ENCODE results near the gene DCAF10. TPM values are rescaled to one million over a fixed set of nuclear protein-coding genes. Genes with fewer than 3 reads are reported as not detected.
"Not testable (repeated sequence)": the region's sequence is repeated elsewhere in the genome, so short reads cannot be mapped to it uniquely, and the experiment has no call there.

Gene DCAF10
- total RNA-seq, 1 experiment from 2014 or later: 13.5 TPM

- Mint-ChIP-seq H3K9me3 (ENCODE audit: unreplicated experiment) (no peaks in the 10 kb centered on the region), H3K27me3 (ENCODE audit: insufficient read depth, unreplicated experiment) (no peaks in the 10 kb centered on the region), H3K27ac (ENCODE audit: unreplicated experiment) (no peak overlapping the region), H3K36me3 (ENCODE audit: insufficient read depth, unreplicated experiment) (peaks cover 32% of the 10 kb centered on the region), H3K4me1 (ENCODE audit: low read depth, unreplicated experiment) (no peaks in the 10 kb centered on the region), H3K4me3 (ENCODE audit: unreplicated experiment) (no peak overlapping the region)
- ChIA-PET CTCF (no interaction called here), POLR2A (no interaction called here)
- TF ChIP-seq CTCF (IDR thresholded peaks at IDR 0.05; ENCODE audit: insufficient read depth in 1 of 2, low read depth in 1 of 2, low read length in 1 of 2, severe bottlenecking in 1 of 2, unreplicated experiment in 1 of 2): no peak
- intact Hi-C loops (cut with micrococcal nuclease; ENCODE audit: unreplicated experiment): no loop called here
- H3K36me3 ChIP-seq (ENCODE audit: control insufficient read depth, insufficient read depth, low read length): peaks cover 1% of the 10 kb centered on the region; the same call in 1 of the 2 replicates
- DNase-seq: no peak
- H3K27me3 ChIP-seq (replicated peaks; ENCODE audit: control insufficient read depth, insufficient read depth, low read length): no peaks in the 10 kb centered on the region
- no peaks in the 10 kb centered on the region for H3K9me3 ChIP-seq
- BruUV-seq (replicated peaks): no TSS peak
- H3K4me1 ChIP-seq: no peaks in the 10 kb centered on the region
- no peak overlapping the region for H3K4me3 ChIP-seq (ENCODE audit: low read depth, low read length)
Observed at GRCh38 chr9:37889536-37889935, 88.9 kb downstream of the DCAF10 start.

- peaks cover 42% of the 10 kb centered on the region for H3K36me3 Mint-ChIP-seq (ENCODE audit: insufficient read depth, unreplicated experiment)
- H3K4me1 Mint-ChIP-seq (ENCODE audit: low read depth, unreplicated experiment); BruUV-seq (replicated peaks); DNase-seq; CTCF ChIA-PET; H3K9me3 ChIP-seq; H3K4me1 ChIP-seq; H3K27me3 ChIP-seq (replicated peaks; ENCODE audit: control insufficient read depth, insufficient read depth, low read length); H3K4me3 ChIP-seq (ENCODE audit: low read depth, low read length); H3K27me3 Mint-ChIP-seq (ENCODE audit: insufficient read depth, unreplicated experiment); H3K9me3 Mint-ChIP-seq (ENCODE audit: unreplicated experiment); POLR2A ChIA-PET; H3K27ac Mint-ChIP-seq (ENCODE audit: unreplicated experiment); intact Hi-C loops (cut with micrococcal nuclease; ENCODE audit: unreplicated experiment); H3K36me3 ChIP-seq (ENCODE audit: control insufficient read depth, insufficient read depth, low read length); H3K4me3 Mint-ChIP-seq (ENCODE audit: unreplicated experiment): not testable (repeated sequence)
Observed at GRCh38 chr9:37891042-37891441, 90.4 kb downstream of the DCAF10 start.

GRCh38 chr9:37892063-37892462, 91.5 kb downstream of the DCAF10 start:
- no peaks in the 10 kb centered on the region for H3K4me1 Mint-ChIP-seq (ENCODE audit: low read depth, unreplicated experiment)
- intact Hi-C loops (cut with micrococcal nuclease; ENCODE audit: unreplicated experiment): no loop called here
- POLR2A ChIA-PET: no interaction called here
- H3K27ac Mint-ChIP-seq (ENCODE audit: unreplicated experiment): no peak overlapping the region
- H3K4me3 Mint-ChIP-seq (ENCODE audit: unreplicated experiment): no peak overlapping the region
- no peaks in the 10 kb centered on the region for H3K27me3 Mint-ChIP-seq (ENCODE audit: insufficient read depth, unreplicated experiment)
- no peaks in the 10 kb centered on the region for H3K27me3 ChIP-seq (replicated peaks; ENCODE audit: control insufficient read depth, insufficient read depth, low read length)
- H3K36me3 Mint-ChIP-seq (ENCODE audit: insufficient read depth, unreplicated experiment): peaks cover 47% of the 10 kb centered on the region
- no peaks in the 10 kb centered on the region for H3K4me1 ChIP-seq
- no peak for DNase-seq
- CTCF ChIA-PET: interaction anchor here (0.9 kb wide), 1 partner anchor 13 kb away, joined by 3 read pairs; no protein-coding TSS in a partner anchor
- H3K9me3 Mint-ChIP-seq (ENCODE audit: unreplicated experiment): no peaks in the 10 kb centered on the region
- BruUV-seq (replicated peaks): no TSS peak
- TF ChIP-seq CTCF (IDR thresholded peaks at IDR 0.05; ENCODE audit: insufficient read depth in 1 of 2, low read depth in 1 of 2, low read length in 1 of 2, severe bottlenecking in 1 of 2, unreplicated experiment in 1 of 2): no peak
- H3K9me3 ChIP-seq: no peaks in the 10 kb centered on the region
- no peak overlapping the region for H3K4me3 ChIP-seq (ENCODE audit: low read depth, low read length)
- H3K36me3 ChIP-seq (ENCODE audit: control insufficient read depth, insufficient read depth, low read length): no peaks in the 10 kb centered on the region; the same call in 1 of the 2 replicates

- no peaks in the 10 kb centered on the region for H3K9me3 Mint-ChIP-seq (ENCODE audit: unreplicated experiment)
- TF ChIP-seq CTCF (IDR thresholded peaks at IDR 0.05; ENCODE audit: insufficient read depth in 1 of 2, low read depth in 1 of 2, low read length in 1 of 2, severe bottlenecking in 1 of 2, unreplicated experiment in 1 of 2): no peak
- intact Hi-C loops (cut with micrococcal nuclease; ENCODE audit: unreplicated experiment): no loop called here
- no peak overlapping the region for H3K27ac Mint-ChIP-seq (ENCODE audit: unreplicated experiment)
- DNase-seq: no peak
- no TSS peak for BruUV-seq (replicated peaks)
- no peaks in the 10 kb centered on the region for H3K27me3 Mint-ChIP-seq (ENCODE audit: insufficient read depth, unreplicated experiment)
- POLR2A ChIA-PET: interaction anchor here (0.7 kb wide), 1 partner anchor 282 kb away, joined by 3 read pairs; no protein-coding TSS in a partner anchor
- H3K4me1 Mint-ChIP-seq (ENCODE audit: low read depth, unreplicated experiment): no peaks in the 10 kb centered on the region
- H3K36me3 Mint-ChIP-seq (ENCODE audit: insufficient read depth, unreplicated experiment): peaks cover 55% of the 10 kb centered on the region
- Histone ChIP-seq H3K9me3 (no peaks in the 10 kb centered on the region), H3K4me3 (ENCODE audit: low read depth, low read length) (no peak overlapping the region), H3K4me1 (0 out of 2 replicates have a peak, but pooled peaks cover 7% of the 10 kb centered on the region), H3K27me3 (replicated peaks; ENCODE audit: control insufficient read depth, insufficient read depth, low read length) (no peaks in the 10 kb centered on the region), H3K36me3 (ENCODE audit: control insufficient read depth, insufficient read depth, low read length) (no peaks in the 10 kb centered on the region; the same call in 1 of the 2 replicates)
- no peak overlapping the region for H3K4me3 Mint-ChIP-seq (ENCODE audit: unreplicated experiment)
- CTCF ChIA-PET: no interaction called here
Observed at GRCh38 chr9:37897665-37898064, 97.1 kb downstream of the DCAF10 start.
